Measurements from ENCODE around the gene APH1A. TPM values are rescaled to one million over a fixed set of nuclear protein-coding genes. Genes with fewer than 3 reads are reported as not detected.

APH1A gene
- total and polyA plus RNA-seq, 2 of the 13 experiments (the other 11 are each of a cell fraction or from before 2014, with no cell fraction given): 114 to 130 TPM

GRCh38 chr1:150268705-150269403, at the start of gene APH1A (continued):
- no peak for TF ChIP-seq ZNF800 (CRISPR knock-in tag; IDR thresholded peaks at IDR 0.05)
- peak; percentile 80 for TF ChIP-seq GABPA (IDR thresholded peaks at IDR 0.05; ENCODE audit: low read depth, low read length)
- TF ChIP-seq GABPA (CRISPR knock-in tag; IDR thresholded peaks at IDR 0.05; ENCODE audit: low read depth): peak; percentile 96
- TF ChIP-seq ZBTB44 (CRISPR knock-in tag; IDR thresholded peaks at IDR 0.05): no peak
- no peak for TF ChIP-seq TOPORS (CRISPR knock-in tag; IDR thresholded peaks at IDR 0.05)
- TF ChIP-seq, protein P1, sequence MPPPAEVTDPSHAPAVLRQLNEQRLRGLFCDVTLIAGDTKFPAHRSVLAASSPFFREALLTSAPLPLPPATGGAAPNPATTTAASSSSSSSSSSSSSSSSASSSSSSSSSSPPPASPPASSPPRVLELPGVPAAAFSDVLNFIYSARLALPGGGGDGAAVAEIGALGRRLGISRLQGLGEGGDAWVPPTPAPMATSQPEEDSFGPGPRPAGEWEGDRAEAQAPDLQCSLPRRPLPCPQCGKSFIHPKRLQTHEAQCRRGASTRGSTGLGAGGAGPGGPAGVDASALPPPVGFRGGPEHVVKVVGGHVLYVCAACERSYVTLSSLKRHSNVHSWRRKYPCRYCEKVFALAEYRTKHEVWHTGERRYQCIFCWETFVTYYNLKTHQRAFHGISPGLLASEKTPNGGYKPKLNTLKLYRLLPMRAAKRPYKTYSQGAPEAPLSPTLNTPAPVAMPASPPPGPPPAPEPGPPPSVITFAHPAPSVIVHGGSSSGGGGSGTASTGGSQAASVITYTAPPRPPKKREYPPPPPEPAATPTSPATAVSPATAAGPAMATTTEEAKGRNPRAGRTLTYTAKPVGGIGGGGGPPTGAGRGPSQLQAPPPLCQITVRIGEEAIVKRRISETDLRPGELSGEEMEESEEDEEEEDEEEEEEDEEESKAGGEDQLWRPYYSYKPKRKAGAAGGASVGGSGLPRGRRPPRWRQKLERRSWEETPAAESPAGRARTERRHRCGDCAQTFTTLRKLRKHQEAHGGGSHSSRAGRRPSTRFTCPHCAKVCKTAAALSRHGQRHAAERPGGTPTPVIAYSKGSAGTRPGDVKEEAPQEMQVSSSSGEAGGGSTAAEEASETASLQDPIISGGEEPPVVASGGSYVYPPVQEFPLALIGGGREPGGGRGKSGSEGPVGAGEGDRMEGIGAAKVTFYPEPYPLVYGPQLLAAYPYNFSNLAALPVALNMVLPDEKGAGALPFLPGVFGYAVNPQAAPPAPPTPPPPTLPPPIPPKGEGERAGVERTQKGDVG (CRISPR knock-in tag; IDR thresholded peaks at IDR 0.05; ENCODE audit: borderline replicate concordance): 0 out of 2 replicates have a peak, but pooled peaks have one; percentile 48
- TF ChIP-seq PITX1 (CRISPR knock-in tag; IDR thresholded peaks at IDR 0.05): peak; percentile 98
- TF ChIP-seq, protein P2, sequence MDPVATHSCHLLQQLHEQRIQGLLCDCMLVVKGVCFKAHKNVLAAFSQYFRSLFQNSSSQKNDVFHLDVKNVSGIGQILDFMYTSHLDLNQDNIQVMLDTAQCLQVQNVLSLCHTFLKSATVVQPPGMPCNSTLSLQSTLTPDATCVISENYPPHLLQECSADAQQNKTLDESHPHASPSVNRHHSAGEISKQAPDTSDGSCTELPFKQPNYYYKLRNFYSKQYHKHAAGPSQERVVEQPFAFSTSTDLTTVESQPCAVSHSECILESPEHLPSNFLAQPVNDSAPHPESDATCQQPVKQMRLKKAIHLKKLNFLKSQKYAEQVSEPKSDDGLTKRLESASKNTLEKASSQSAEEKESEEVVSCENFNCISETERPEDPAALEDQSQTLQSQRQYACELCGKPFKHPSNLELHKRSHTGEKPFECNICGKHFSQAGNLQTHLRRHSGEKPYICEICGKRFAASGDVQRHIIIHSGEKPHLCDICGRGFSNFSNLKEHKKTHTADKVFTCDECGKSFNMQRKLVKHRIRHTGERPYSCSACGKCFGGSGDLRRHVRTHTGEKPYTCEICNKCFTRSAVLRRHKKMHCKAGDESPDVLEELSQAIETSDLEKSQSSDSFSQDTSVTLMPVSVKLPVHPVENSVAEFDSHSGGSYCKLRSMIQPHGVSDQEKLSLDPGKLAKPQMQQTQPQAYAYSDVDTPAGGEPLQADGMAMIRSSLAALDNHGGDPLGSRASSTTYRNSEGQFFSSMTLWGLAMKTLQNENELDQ (CRISPR knock-in tag; IDR thresholded peaks at IDR 0.05; ENCODE audit: borderline replicate concordance): no peak
- no peak for TF ChIP-seq NR2F6 (IDR thresholded peaks at IDR 0.05)
- 0 out of 2 replicates have a peak, but pooled peaks have one; percentile 18 for TF ChIP-seq NR2F6 (CRISPR knock-in tag; IDR thresholded peaks at IDR 0.05)
- peak; percentile 65 for TF ChIP-seq IKZF5 (CRISPR knock-in tag; IDR thresholded peaks at IDR 0.05)
- peak; percentile 56; the same call in 1 of the 2 replicates for TF ChIP-seq ZNF335 (CRISPR knock-in tag; IDR thresholded peaks at IDR 0.05)
- TF ChIP-seq CENPBD1 (CRISPR knock-in tag; IDR thresholded peaks at IDR 0.05; ENCODE audit: borderline replicate concordance, low read depth): no peak
- TF ChIP-seq REPIN1 (CRISPR knock-in tag; IDR thresholded peaks at IDR 0.05; ENCODE audit: borderline replicate concordance, low read depth): no peak; the same call in 1 of the 2 replicates
- no peak for TF ChIP-seq ZNF777 (CRISPR knock-in tag; IDR thresholded peaks at IDR 0.05)
- TF ChIP-seq ZNF704 (CRISPR knock-in tag; IDR thresholded peaks at IDR 0.05; ENCODE audit: borderline replicate concordance): peak; percentile 62; the same call in 1 of the 2 replicates

Measured in HepG2 (cell line).